SW 1271 (cell line): Measurements from ENCODE around the gene ESYT1.

ENCODE experiments used
- DNase-seq, 2 experiments: peaks; one replicate each; lab custom pipeline; 2025; lab: John Stamatoyannopoulos, UW

ESYT1 gene

DNA sequence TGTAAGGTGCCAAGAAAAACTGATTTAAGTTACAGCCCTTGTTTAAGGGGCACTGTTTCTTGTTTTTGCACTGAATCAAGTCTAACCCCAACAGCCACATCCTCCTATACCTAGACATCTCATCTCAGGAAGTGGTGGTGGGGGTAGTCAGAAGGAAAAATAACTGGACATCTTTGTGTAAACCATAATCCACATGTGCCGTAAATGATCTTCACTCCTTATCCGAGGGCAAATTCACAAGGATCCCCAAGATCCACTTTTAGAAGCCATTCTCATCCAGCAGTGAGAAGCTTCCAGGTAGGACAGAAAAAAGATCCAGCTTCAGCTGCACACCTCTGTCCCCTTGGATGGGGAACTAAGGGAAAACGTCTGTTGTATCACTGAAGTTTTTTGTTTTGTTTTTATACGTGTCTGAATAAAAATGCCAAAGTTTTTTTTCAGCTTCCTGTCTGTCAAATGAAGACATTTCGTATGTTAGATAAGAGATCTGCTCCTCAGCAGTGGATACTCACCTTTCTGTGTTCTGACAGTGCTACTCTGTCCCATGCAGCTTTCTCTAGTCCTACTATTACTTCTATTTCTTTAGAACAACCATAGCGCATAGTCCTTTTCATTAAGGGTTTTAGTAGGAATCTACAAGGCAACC lies 24.9 kb upstream of the ESYT1 start:
- DNase-seq = no peak

DNA sequence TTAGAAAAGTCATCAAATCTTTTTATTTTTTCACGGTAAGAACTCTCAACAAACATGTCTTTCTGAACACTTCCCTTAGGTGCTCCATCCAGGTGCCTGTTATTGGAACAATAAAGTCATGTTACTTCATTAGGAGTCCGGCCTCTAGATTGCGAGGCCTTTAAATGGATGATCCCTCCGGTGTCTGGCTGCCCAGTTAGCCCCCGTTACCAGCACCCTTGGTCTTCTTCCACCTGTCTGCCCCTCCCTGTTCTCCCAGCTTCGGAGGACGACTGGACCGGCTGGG lies 24.3 kb upstream of the ESYT1 start:
- no peak for DNase-seq

DNA sequence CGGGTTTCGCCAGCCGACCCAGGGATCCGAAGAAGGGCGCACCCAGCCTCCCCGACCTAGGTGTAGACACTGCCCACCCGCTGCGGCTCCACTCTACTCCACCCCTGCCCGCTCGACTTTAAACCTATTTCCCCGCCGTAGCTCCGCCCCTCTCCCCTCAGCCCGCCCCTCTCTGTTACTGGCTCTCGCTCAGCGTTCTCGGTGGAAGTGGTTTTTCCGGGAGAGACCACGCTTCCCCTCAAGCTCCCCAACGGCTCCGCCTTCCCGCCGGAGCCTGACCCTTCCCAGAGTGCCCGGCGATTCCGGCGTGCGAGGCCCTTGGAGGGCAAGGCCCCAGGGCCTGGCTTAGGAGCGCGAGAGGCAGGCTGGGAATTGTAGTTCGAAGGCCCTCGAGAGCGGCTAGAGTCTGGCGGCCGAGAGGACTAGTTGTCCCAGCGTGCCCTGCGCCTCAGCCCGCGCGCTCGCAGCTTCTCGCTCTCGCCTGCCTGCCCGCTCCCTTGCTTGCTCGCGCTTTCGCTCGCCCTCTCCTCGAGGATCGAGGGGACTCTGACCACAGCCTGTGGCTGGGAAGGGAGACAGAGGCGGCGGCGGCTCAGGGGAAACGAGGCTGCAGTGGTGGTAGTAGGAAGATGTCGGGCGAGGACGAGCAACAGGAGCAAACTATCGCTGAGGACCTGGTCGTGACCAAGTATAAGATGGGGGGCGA lies 23.8 kb upstream of the ESYT1 start, which contains the start of gene PA2G4:
TSS of gene PA2G4 (plus strand) at position 451 of the 706 bp plus-strand sequence. CDS start at position 630, 179 bp downstream.
- peak; percentile 99 for DNase-seq

DNA sequence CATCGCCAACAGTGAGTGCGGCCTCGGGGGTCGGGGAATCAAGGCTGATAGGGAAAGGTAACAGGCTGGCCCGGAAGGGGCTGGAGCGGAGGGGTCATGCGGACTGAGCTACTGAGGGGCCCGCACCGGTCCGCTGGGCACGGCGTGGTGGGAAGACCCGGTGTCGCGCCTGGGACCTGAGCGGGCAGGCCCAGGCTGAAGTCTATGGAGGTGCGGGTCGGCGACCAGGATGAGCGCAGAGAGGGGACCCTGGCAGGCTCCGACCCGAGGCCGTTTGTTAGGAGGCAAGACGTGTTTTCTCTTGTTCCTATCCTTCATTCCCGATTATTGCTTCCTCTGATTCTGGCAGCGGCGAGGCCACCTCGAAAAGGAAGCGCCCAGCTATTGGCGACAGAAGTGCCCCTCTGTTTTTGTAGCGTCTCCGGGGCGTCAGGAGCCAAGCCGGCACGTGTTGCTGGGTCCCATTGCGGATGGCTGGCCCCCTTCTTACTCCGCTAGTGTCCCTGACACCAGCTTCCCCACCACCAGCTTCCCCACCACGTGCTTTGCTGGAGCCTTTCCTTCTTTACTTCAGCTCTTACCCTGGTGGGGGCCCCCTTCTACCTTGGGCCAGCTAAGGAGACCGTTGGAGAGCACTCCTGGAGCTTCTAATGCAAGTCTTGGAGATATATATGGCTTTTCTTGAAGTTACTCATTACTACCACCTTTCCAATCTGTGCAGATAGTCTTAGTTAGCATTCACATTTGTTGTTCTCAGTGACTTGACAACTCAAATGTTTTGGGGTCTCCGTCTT lies 23.1 kb upstream of the ESYT1 start:
- DNase-seq = peak in 1 of 2 experiments; percentile 28

DNA sequence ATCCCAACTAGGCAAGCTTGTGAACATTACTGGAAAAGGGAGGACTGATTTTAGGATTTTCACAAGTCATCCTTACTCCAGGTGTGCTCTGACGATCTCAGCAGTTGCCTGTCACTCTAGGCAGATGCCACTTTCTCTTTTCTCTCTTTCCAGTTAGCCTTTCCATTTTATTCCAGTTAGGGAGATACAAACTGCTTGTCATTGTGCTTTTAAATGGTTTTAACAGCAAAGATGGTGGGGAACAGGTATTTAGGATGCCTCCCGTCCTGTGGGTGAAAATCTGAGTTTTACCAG lies 22.5 kb upstream of the ESYT1 start:
- no peak for DNase-seq

DNA sequence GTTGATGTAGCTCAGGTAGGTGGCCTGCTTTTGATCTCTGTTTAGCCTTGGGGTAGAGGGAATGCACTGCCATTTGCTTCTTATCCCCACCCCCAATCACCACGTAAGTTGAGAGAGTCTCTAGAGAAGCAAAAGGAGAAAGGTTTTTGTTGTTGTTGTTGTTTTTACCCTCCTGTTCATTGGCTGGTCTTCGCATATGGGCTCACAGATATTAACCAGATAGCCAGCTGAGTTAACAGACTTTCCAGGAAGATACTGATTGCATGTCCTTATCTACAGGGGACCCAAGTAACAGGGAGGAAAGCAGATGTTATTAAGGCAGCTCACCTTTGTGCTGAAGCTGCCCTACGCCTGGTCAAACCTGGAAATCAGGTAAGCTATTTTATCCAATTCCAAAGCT lies 20.8 kb upstream of the ESYT1 start:
- DNase-seq = no peak

DNA sequence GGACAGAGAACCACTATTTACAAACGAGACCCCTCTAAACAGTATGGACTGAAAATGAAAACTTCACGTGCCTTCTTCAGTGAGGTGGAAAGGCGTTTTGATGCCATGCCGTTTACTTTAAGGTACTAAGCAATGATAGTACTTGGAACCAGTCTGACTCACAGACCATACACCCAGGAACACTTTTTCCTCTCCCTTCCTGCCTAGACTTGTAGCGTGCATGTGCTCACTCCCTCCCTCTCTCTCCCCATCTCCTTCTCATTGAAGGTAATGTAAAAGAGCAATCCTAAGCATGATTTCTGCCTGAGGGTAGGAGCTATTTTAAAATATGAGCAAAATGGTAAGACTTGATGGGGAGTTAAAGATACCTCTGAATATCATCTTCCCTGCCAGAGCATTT lies 17.5 kb upstream of the ESYT1 start:
- no peak for DNase-seq

DNA sequence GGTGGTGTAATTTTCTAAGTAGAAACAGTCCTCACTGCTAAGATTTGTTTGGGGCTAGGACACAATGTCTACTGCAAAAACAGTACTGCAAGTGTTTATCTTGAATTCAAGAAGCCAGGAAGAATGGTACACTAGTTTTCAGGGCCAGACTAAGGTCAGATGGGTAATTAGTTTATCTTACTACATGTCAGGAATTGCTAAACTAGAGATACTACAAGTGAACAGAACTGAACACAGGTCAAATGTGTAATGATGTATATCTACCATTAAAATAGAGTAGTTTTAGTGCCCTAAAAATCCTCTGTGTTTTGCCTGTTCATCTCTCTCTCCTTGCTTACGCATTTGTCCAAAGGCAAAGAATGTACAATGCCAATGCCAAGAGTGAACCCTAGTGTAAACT lies 14.0 kb upstream of the ESYT1 start:
- DNase-seq = no peak

DNA sequence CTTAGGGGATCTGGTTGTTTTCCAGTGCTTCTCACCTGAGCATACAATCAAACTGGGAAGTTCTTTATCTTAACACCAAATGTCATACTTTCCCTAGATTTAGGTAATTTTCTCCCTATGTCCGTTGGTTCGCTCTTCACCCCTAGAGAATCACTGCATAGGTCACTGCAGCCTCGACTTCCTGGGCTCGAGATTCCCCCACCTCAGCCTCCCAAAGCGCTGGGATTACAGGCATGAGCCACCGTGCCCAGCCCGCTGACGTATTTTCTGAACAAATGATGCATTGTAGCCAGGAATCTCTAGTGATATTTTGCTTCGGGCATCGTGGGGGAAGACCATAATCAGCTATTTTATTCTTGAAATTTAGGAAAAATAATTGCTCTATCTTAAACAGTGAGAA lies 12.7 kb upstream of the ESYT1 start:
- no peak for DNase-seq

DNA sequence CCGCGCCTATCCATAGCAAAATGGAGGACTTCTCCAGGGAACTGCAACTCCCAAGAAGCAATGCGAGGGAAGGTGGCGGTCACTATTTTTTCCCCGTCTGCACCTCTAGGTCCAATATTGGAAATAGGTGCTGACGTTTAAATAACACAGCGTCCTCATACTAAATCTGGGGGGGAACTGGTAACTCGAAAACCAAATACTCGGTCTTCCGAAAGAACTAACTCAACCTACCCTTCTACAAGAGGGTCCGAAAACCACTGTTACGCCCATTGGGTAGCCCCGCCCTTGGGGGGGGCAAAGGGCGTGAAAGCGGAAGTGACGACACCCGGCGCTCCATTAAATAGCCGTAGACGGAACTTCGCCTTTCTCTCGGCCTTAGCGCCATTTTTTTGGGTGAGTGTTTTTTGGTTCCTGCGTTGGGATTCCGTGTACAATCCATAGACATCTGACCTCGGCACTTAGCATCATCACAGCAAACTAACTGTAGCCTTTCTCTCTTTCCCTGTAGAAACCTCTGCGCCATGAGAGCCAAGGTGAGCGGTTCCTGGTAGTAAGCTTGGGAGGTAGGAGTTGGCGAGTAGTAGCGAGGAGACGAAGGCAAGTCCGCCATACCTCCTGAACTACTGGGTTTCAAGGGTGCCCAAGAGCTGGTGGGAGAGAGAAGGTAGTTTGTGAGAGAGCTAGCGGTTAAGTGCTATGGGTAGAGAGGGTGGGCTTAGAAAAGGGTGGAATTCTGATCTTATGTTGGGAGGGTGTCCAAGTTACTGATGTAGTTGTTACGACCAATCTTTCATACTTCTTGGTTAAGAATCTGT lies 11.6 kb upstream of the ESYT1 start, which contains the start of gene RPL41:
TSS of gene RPL41 (plus strand) at position 367 of the 815 bp plus-strand sequence.
- peak; percentile 80 to 96 for DNase-seq

DNA sequence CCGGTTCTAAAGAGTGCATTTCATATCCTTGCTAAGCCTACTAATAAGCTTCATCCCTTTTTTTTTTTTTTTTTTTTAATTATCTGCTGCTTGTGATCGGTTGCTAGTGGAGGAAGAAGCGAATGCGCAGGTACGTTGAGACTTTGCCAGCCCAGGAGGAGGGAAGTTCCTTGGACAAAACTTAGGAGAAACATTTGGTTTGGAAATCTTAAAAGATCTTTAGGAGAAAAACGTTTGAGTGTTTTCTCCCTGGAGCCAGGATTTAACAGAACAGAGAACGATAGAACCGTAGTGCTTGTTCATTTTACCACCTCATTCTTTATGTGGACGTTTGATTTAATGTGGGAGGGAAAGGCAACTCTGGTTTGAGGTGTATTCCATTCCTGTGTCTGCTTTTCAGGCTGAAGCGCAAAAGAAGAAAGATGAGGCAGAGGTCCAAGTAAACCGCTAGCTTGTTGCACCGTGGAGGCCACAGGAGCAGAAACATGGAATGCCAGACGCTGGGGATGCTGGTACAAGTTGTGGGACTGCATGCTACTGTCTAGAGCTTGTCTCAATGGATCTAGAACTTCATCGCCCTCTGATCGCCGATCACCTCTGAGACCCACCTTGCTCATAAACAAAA lies 10.9 kb upstream of the ESYT1 start:
- DNase-seq = peak in 1 of 2 experiments; percentile 28

DNA sequence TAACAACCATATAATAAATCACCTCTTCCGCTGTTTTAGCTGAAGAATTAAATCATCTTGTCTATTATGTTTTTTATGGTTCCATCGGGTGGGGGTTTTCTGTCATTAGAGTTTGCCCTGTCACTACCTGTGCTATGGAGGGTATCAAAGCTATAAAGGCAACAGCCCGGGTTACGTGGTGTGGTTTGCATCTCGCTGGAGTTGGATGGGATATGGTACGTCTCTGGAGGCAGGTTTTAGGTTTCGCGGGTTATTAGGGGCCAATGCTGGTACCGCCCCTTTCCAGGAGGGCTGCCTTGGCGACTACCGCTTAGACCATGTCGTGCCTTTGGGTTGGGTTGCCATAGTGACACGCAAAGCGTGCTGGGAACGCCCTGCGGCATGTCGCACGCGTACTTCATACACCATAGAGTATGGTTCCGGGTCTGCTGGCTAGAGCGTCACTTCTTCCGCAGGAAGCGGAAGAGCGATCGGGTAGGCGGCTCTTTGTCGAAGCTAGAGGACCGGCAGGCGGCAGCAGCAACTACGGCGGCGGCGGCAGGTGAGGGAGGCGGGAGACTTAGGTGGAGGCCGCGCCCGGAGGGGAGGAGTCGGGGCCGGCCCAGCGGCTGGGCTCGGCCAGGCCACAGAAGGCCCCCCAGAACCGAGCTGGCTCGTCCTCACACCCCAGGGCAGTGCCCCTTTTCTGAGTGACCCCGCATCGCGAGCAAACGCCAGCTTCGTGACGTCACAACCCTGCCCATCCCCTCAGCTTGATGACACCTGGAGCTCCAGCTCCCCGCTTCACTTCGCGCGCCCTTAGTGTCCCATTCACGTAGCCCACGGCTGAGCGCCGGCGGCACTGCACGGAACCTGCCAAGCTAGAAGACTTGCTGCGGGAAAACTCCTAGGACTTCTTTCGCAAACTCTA lies 10.0 kb upstream of the ESYT1 start, which contains the start of gene ZC3H10:
TSS of gene ZC3H10 (plus strand) at position 489 of the 910 bp plus-strand sequence. CDS start 2,297 bp downstream, outside the sequence.
- peak; percentile 98 to 99 for DNase-seq

DNA sequence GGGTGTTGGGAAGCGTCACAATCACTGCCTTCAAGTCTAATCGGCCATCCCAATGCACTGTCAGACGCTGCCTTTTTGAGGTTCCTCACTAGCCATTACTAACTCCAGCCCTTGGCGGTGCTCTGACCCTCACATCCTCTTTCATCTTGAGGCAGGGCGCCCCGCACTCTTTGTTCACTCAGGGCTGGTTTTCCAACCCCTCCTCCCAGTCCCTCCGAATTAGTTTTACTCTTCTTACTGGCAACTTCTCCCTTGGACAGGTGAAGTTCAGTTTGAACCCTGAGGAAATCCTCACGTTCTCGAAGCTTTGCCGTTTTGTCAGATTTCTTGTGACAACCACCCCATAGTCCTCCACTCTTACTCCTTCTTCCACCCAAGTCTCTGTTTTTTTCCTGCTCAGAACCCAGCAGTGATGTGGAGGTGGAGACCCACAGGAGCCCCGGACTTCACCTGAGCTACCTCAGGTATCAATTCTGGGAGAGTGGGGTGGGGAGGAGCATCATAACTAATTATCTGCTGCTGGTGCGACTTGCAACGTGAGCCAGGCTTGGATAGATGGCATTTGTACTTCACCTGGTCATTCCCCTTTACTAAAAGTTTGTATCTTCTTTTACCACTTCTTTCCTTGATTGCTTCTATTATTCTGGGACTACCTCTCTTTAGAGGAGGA lies 9.2 kb upstream of the ESYT1 start:
- DNase-seq = no peak

DNA sequence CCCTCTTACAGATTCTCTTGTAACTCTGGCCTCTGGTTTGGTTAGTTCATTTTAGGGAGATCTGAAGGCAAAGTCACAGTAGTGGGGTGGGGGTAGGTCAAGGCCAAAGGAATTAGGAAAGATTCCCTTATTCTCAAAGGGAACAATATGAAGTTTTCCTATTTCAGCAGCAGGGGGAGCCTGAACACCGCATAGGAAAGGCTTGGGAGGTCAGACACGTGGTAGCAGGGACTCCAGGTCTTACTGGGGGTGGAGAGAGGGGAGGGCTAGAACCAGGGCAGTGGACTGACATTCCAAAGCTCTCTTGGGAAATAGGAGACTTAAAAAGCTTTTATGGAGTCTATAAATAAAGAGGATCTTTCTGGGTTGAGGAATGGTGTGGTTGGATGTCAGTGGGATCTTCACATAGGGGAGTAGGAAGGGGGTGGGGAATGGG lies 8.7 kb upstream of the ESYT1 start:
- peak; percentile 70 to 88 for DNase-seq

DNA sequence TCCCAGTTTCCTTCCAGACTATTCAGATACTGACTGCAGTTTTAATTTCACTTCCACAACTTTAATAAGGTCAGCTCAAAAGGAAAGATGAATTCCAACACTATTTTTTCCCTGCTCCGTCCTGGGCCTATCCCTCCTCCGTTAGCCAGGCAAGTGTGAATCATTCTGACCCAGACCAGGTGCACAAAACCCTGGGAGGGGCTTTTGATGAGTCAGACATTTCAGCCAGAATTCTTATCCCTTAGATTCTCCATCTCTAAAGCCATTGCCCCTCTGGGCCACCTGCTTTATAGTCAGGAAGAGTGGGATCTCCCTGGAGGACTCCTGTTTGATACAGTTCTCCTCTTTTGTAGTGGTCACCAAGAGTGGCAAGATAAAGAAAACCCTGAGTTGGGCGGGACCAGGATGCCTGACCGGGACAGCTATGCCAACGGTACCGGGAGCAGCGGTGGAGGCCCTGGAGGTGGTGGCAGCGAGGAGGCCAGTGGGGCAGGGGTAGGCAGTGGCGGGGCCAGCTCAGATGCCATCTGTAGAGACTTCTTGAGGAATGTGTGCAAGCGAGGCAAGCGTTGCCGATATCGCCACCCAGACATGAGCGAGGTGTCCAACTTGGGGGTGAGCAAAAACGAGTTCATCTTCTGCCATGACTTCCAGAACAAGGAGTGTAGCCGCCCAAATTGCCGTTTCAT lies 7.8 kb upstream of the ESYT1 start:
- no peak for DNase-seq

DNA sequence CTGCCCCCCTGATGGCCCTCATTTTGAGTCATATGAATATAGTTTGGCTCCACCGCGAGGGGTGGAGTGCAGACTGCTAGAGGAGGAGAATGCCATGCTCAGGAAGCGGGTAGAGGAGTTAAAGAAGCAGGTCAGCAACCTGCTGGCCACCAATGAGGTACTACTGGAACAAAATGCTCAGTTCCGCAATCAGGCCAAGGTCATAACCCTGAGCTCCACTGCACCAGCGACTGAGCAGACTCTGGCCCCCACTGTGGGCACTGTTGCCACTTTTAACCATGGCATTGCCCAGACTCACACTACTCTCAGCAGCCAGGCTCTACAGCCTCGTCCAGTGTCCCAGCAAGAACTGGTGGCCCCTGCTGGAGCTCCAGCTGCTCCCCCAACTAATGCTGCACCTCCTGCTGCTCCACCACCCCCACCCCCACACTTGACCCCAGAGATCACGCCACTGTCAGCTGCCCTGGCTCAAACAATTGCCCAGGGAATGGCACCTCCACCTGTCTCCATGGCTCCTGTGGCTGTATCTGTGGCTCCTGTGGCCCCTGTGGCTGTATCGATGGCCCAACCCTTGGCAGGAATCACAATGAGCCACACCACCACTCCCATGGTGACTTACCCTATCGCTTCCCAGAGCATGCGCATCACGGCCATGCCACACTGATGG lies 6.7 kb upstream of the ESYT1 start:
- no peak for DNase-seq

DNA sequence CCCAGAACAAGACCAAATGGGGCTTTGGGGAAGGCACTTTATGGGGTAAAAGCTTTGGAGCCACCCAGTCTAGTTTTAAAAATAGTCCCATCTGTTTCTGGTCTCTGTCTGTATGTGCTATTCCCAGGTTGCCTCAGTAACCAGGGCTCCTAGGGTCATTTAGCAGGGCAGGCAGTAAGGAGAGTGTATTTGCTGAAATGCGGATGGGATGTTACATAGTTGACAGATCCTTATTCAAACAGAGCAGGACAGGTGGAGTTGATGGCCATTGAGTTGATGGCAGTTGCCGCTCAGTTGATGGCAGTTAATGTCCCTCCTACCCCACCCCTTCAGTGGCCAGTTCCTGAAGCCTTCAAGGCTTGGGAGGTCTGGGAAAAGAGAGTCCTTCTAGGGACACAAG lies 5.4 kb upstream of the ESYT1 start:
- DNase-seq = no peak

DNA sequence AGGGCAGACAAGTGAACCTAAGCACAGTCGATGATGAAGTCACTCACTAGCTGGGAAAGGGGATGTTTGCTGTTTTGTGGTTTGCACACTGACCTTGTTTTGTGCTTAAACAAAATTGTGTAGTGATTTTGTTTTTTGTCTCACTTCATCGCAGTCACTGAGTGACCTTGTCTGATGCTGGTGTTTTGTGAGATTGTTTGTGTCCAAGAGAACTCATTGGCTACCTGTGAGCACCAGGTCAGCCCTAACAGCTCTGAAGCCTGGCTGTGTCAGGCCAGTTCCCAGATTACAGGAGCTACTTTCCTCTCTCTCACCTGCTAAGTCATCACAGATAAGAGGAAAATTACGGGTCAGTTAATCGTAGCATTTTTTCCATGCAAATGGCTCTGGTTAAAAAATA lies 3.9 kb upstream of the ESYT1 start:
- no peak for DNase-seq

DNA sequence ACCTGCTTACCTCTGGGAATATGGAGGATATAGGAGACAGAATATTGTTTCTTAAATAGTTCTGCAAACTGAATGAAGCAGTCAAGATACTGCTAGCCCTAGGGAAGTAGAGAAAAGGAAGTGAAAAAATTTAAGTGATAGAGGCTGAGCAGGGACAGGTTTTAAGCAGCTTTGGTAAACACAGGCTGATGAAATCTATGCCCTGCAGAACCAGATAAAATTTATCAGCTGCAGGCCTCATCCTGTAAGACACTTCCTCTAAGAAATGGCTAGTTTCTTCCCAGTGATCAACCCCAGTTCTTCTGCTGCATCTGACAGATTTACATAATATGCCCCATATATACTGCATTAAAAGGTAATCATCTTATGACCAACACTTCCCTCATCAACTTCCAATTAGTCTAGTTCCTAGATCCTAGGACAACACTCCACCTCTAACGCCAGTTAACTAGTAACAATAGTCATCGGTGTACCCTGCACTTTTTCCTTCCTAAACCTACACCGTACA lies 1.3 kb upstream of the ESYT1 start:
- DNase-seq = no peak
